ENCODE measurements around the gene MAD1L1.

DNA sequence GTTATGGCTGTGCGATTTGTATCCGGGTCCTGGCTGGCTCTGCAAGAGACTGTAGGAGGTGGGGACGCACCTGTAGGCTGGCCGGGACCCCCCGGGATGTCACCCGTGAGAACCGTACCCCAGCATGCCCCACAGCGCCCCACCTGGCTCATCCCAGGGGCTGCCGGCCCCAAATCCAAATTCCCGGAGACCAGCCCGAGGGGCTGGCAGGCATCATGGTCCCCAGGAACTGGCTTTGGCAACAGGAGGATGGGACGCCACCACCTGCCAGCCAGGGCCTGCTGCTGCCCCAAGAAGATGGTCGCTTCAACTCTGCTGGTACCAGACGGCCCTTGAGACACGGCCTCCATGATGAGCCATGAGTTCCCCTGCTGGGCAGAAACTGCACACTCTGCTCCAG is 323.3 kb downstream of the MAD1L1 start:
- TF ChIP-seq, protein P1, sequence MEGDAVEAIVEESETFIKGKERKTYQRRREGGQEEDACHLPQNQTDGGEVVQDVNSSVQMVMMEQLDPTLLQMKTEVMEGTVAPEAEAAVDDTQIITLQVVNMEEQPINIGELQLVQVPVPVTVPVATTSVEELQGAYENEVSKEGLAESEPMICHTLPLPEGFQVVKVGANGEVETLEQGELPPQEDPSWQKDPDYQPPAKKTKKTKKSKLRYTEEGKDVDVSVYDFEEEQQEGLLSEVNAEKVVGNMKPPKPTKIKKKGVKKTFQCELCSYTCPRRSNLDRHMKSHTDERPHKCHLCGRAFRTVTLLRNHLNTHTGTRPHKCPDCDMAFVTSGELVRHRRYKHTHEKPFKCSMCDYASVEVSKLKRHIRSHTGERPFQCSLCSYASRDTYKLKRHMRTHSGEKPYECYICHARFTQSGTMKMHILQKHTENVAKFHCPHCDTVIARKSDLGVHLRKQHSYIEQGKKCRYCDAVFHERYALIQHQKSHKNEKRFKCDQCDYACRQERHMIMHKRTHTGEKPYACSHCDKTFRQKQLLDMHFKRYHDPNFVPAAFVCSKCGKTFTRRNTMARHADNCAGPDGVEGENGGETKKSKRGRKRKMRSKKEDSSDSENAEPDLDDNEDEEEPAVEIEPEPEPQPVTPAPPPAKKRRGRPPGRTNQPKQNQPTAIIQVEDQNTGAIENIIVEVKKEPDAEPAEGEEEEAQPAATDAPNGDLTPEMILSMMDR (IDR thresholded peaks at IDR 0.05; ENCODE audit: control extremely low read depth in 1 of 3, insufficient read depth in 1 of 3, low read depth in 1 of 3, low read length in 3 of 3) = peak in 2 of 3 experiments; percentile 21 to 33; a peak in 2 of 4 replicates
- TF ChIP-seq, protein P2, sequence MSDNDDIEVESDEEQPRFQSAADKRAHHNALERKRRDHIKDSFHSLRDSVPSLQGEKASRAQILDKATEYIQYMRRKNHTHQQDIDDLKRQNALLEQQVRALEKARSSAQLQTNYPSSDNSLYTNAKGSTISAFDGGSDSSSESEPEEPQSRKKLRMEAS (IDR thresholded peaks at IDR 0.05) = no peak
- TF ChIP-seq EP300 (IDR thresholded peaks at IDR 0.05; ENCODE audit: borderline replicate concordance in 1 of 2, low read depth in 2 of 2, low read length in 2 of 2) (no peak), SIRT6 (IDR thresholded peaks at IDR 0.05; ENCODE audit: low read length) (no peak), JUN (IDR thresholded peaks at IDR 0.05; ENCODE audit: low read depth, low read length) (no peak), POLR2AphosphoS5 (IDR thresholded peaks at IDR 0.05; ENCODE audit: low read depth, low read length) (no peak), POLR2A (IDR thresholded peaks at IDR 0.05; ENCODE audit: control extremely low read depth in 1 of 2, low read depth in 2 of 2, low read length in 2 of 2) (no peak), EGR1 (IDR thresholded peaks at IDR 0.05; ENCODE audit: borderline replicate concordance, low read depth, low read length) (no peak), CHD2 (IDR thresholded peaks at IDR 0.05; ENCODE audit: low read length) (no peak), TEAD4 (IDR thresholded peaks at IDR 0.05; ENCODE audit: low read depth, low read length) (no peak), RNF2 (IDR thresholded peaks at IDR 0.05; ENCODE audit: borderline replicate concordance, low read depth, low read length, missing control alignments, poor library complexity, severe bottlenecking) (no peak)
